ENCODE data around the gene SLC17A1.

- TF ChIP-seq CTCF (IDR thresholded peaks at IDR 0.05) = no peak
- TF ChIP-seq POLR2A (IDR thresholded peaks at IDR 0.05) = no peak
Measured at GRCh38 chr6:25866011-25866410, 34.2 kb upstream of the SLC17A1 start.
